ENCODE results near the gene GALNT7.

Gene GALNT7

DNA sequence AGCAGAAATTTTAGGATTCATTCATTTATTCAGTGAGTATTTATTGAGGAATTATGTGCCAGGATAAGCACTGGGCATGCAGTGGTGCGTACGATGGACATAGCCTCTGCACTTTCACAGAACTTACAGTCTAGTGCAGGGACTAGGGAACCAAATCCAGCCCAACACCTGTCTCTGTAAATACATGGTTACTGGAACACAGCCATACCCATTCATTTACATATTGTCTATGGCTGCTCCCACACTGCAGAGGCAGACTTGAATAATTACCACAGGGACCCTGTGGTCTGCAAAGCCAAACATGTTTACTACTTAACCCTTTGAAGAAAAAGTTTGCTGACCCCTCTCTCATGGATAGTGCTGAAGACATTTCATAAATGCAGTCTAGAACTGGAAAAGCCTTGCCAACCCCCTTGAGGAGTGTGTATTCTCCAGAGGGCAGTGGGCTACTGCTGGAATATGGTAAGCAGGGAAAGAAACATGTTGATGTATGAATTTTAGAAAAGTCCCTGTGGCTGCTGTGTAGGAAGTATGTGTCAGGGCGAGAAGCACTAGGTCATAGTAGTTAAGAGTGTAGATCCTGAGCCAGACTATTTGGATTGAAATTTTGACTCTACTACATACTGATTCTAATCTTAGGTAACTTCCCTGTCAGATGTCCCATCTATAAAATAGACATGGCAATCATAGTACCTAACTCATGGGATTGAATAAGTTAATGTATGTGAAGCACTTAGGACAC, 75.5 kb downstream of the GALNT7 start:
- Mint-ChIP-seq H3K4me1 (peaks cover 38 to 57% of the 10 kb centered on the region in 2 donors), H3K36me3 (peaks cover 4 to 6% of the 10 kb centered on the region in 2 donors), H3K27me3 (no peaks in the 10 kb centered on the region), H3K27ac (peak overlapping the region; percentile 37), H3K4me3 (no peak overlapping the region), H3K9me3 (no peaks in the 10 kb centered on the region)
- ATAC-seq (replicated peaks) (peak; percentile 61 to 64), DNase-seq (no peak)

DNA sequence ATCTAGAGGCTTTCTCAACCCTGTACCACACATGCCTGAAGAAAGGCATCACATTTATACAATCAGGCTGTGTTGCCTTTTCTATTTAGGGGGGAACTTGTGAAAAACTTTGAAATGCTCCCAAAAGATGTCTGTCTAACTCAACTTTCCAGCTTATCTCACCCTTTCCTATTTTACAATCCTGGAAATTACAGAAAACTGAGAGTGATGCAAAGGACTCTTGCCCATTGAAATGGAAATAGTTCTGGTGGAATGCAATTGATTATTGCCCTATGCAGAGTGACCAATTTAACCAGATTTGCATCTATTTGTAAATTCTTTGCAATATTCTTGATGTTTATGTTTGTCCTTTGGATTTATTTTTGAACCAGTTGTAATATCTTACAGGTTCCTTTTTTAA, 77.3 kb downstream of the GALNT7 start:
- DNase-seq: no peak
- Mint-ChIP-seq H3K4me1 (peaks cover 44 to 70% of the 10 kb centered on the region in 2 donors), H3K27me3 (no peaks in the 10 kb centered on the region), H3K36me3 (peaks cover 10 to 15% of the 10 kb centered on the region in 2 donors), H3K9me3 (no peaks in the 10 kb centered on the region), H3K27ac (no peak overlapping the region), H3K4me3 (no peak overlapping the region)
- ATAC-seq (replicated peaks): no peak

DNA sequence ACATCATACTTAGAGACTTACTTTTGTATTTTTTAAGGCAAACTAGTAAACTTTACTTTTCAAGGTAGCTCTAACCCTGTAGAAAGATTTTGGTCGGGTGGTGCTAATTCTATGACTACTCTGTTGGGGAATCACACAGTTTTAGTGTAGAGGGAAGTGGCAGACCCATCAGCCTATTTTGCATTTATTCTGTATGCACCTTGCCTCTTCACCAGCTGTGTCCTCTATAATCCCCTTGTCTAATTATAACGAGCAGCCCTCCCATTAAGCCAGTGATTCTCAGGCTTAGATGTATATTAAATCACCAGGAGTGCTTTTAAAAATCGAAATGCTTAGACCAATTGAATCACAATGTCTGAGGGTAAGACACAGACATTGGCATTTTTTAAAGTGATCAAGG, 78.1 kb downstream of the GALNT7 start:
- peaks cover 47 to 76% of the 10 kb centered on the region in 2 donors for H3K4me1 Mint-ChIP-seq
- DNase-seq (no peak), ATAC-seq (replicated peaks) (peak; percentile 85 to 90)
- peak overlapping the region; percentile 10 for H3K27ac Mint-ChIP-seq
- peak overlapping the region in 1 of 2 donors; percentile 12 for H3K4me3 Mint-ChIP-seq
- H3K27me3 Mint-ChIP-seq: no peaks in the 10 kb centered on the region
- no peaks in the 10 kb centered on the region for H3K9me3 Mint-ChIP-seq
- peaks cover 10 to 19% of the 10 kb centered on the region in 2 donors for H3K36me3 Mint-ChIP-seq

DNA sequence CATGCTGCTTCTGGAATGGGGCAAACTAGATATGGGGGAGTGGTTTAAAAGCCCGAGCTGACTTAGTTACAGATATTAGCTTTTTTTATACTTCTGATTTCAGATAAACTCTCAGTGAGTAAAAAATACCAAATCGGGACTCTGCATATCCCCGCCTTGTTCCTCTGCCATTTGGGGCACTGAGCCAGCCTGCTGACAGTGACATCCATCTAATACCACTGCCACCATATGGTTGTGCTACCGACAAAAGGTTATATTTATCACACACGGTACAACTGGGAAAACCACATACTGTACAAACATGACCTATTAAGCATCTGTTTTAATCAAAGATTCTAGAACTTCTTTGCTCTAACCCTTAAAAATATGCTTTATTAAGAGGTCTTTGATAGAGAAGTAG, 78.7 kb downstream of the GALNT7 start:
- peaks cover 10 to 19% of the 10 kb centered on the region in 2 donors for H3K36me3 Mint-ChIP-seq
- ATAC-seq (replicated peaks) (peak in 1 of 2 donors; percentile 13), DNase-seq (no peak)
- peaks cover 51 to 80% of the 10 kb centered on the region in 2 donors for H3K4me1 Mint-ChIP-seq
- no peak overlapping the region for H3K27ac Mint-ChIP-seq
- no peaks in the 10 kb centered on the region for H3K27me3 Mint-ChIP-seq
- no peak overlapping the region for H3K4me3 Mint-ChIP-seq
- no peaks in the 10 kb centered on the region for H3K9me3 Mint-ChIP-seq

DNA sequence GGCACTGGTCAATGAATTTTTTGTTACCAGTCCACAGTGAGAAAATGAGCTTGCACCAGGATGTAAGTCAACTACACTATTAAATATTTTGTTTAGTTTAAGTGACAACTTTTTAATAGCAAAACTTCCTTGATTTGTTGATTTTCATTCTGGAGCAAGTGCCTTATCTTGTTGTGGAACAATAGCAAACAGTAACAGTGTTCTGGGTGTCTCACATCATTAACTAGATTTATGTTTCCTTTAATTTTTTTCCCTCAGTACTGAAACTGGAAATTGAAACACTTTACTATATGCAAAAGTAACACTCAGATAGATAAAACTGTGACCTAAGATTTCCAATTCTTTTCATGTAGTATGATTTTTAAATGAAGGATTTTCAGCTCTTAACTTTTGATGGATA, 80.1 kb downstream of the GALNT7 start:
- H3K4me3 Mint-ChIP-seq: no peak overlapping the region
- H3K27ac Mint-ChIP-seq: no peak overlapping the region
- DNase-seq (no peak), ATAC-seq (replicated peaks) (no peak)
- H3K27me3 Mint-ChIP-seq: no peaks in the 10 kb centered on the region
- H3K4me1 Mint-ChIP-seq: peaks cover 48 to 80% of the 10 kb centered on the region in 2 donors
- H3K9me3 Mint-ChIP-seq: peaks cover 0 to 4% of the 10 kb centered on the region in 2 donors
- peaks cover 17 to 30% of the 10 kb centered on the region in 2 donors for H3K36me3 Mint-ChIP-seq

DNA sequence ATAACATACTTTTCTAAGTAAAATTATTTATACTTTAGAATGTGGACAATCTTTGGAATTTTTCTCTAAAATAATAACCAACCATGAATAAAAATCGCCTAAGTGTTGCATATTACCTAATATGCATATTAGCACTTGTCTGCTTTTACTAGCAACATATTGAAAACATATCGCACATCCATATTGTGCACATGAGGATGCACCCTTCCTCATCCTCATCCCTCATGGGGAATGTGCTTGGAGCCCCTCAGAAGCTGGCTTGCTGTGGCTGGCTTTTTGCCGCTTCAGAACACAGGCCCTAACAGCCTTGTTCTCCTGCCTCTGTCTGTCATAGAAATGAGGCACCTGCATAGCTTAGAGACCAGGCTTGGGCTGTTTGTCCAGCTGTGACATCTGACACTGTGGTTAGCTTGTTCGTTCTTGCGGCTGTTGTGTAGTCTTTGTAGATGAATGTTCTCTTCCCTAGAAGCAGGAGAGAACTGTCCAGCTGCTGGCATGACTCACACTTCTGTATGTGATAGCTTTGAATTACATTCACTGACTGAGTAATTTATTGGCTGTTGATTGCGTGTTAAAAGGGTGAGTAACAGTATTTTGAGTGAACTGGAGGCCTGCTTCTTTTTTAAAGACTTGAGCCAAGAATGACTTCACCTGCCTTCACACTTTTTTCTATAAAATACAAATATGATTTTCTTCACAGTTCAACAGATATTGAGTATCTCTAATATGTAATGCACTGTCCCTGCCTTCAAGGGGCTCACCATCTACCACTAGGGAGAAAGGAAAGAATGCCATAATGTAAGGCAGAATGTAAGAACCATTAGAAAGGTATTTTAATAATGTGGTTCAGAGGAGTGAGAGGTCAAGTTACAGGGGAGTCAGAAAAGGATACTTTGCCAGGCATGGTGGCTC, 83.7 kb downstream of the GALNT7 start:
- Mint-ChIP-seq H3K27me3 (no peaks in the 10 kb centered on the region), H3K4me1 (peaks cover 37 to 76% of the 10 kb centered on the region in 2 donors), H3K9me3 (peaks cover 0 to 4% of the 10 kb centered on the region in 2 donors), H3K4me3 (peak overlapping the region; percentile 27 to 41), H3K27ac (peak overlapping the region; percentile 91), H3K36me3 (peaks cover 20 to 36% of the 10 kb centered on the region in 2 donors)
- ATAC-seq (replicated peaks) (peak; percentile 98), DNase-seq (peak; percentile 73)

DNA sequence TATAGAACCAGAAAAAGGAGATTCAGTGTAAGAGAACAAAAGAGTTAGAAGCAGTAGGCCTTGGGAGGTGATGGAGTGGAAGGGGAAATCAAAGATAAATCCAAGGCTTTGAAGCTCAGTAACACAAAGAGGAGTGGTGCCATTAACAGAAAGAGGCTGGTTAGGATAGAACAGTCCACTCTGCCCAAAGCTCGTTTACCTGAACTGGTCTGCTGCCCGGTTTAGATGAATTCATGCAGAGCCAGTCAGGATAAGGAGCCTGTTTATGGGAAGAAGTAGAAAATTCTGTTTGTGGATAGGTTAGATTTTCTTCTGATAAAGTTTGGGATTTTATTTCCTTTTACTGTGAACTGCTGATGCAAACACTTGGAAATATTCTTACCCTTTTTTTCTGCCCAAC, 85.0 kb downstream of the GALNT7 start:
- H3K27me3 Mint-ChIP-seq: no peaks in the 10 kb centered on the region
- peaks cover 16 to 30% of the 10 kb centered on the region in 2 donors for H3K36me3 Mint-ChIP-seq
- H3K4me1 Mint-ChIP-seq: peaks cover 39 to 79% of the 10 kb centered on the region in 2 donors
- no peak for ATAC-seq (replicated peaks)
- no peak overlapping the region for H3K4me3 Mint-ChIP-seq
- no peak for DNase-seq
- peaks cover 0 to 4% of the 10 kb centered on the region in 2 donors for H3K9me3 Mint-ChIP-seq
- peak overlapping the region; percentile 91 for H3K27ac Mint-ChIP-seq

DNA sequence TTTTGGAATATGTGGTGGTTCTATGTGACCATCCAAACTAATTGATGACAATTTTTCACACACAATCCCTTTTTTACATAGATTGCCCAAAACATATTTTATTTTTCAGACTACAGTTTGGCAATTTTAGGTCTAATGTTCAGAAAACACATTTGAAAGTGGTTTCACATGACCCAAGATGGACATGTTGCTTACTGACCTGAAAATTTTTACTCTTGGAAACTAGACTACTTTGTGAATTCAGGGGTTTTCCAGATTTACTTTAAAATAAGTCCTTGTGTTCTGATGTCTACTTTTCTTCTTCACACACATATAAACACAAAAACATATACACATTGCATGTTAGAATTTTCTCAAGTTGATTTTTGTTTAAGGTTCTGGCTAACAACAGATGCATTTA, 86.0 kb downstream of the GALNT7 start:
- H3K4me1 Mint-ChIP-seq: peaks cover 39 to 71% of the 10 kb centered on the region in 2 donors
- H3K27me3 Mint-ChIP-seq: no peaks in the 10 kb centered on the region
- H3K27ac Mint-ChIP-seq: no peak overlapping the region
- H3K4me3 Mint-ChIP-seq: no peak overlapping the region
- ATAC-seq (replicated peaks) (no peak), DNase-seq (no peak)
- peaks cover 0 to 4% of the 10 kb centered on the region in 2 donors for H3K9me3 Mint-ChIP-seq
- peaks cover 16 to 29% of the 10 kb centered on the region in 2 donors for H3K36me3 Mint-ChIP-seq

DNA sequence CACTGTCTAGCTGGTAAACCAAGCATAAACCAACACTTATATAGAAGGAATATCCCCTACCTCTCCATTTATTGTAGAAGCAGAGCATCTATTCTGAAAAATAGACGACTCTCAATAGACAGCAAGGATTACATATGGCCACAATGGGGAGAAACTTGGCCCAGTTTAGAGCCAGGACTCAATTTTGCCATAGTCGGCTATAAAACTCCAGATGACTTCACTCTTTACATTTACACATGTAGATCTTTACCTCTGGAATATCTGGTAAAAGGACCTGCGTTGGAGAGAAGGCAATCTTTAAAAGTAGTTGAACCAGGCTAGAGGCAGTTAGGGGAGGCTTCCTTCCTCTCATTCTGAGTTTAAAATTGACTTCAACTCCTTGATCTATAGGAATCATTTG, 88.2 kb downstream of the GALNT7 start:
- peaks cover 30 to 55% of the 10 kb centered on the region in 2 donors for H3K4me1 Mint-ChIP-seq
- ATAC-seq (replicated peaks) (no peak), DNase-seq (no peak)
- no peaks in the 10 kb centered on the region for H3K27me3 Mint-ChIP-seq
- H3K9me3 Mint-ChIP-seq: peaks cover 0 to 4% of the 10 kb centered on the region in 2 donors
- H3K27ac Mint-ChIP-seq: no peak overlapping the region
- H3K36me3 Mint-ChIP-seq: peaks cover 12 to 20% of the 10 kb centered on the region in 2 donors
- no peak overlapping the region for H3K4me3 Mint-ChIP-seq

DNA sequence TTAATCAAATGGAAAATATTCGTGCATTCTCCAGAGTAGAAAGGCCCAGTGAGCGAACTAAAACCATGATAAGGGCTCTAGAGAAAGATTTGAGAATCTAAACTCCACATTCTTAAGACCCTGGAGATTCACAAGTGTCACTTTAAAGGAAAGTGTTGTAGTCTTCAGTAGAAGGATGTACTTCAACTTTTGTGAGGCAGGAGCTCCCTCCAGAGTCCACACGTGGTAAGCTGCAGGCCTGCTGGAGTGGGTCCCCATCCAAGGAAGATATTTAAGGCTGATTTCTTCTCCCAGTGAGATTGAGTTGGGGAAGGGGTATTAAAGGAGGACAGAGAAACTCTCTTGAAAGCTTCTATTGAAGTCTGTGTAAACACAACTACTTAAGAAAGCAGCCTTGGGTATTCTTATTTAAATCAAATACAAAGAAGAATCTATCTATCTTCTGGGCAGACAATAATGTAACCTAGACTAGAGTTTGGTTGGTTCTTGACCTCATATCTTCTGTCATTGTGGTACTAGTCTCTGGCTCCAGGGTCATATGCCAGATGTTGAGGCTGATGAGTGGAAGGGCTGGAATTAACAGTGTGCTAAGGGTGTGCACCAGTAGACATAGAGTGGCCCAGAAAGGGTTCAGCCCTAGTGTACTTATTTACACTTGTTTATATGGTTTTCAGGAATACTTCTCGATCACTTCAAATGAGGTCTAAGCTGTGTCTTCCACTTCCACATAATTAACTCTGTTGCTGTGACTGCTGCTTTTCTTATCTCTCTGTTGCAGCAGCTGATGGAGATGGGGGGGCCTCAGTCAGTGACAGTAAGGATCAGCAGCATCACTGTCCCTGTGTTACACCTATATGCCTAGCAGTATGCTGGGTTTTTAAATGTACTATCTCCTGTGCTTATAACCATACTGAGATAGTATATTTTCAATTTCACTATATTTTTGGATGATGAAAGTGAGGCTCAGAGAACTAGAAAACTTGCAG, 89.4 kb downstream of the GALNT7 start:
- peak; percentile 38 for DNase-seq
- H3K4me1 Mint-ChIP-seq: peaks cover 23 to 44% of the 10 kb centered on the region in 2 donors

DNA sequence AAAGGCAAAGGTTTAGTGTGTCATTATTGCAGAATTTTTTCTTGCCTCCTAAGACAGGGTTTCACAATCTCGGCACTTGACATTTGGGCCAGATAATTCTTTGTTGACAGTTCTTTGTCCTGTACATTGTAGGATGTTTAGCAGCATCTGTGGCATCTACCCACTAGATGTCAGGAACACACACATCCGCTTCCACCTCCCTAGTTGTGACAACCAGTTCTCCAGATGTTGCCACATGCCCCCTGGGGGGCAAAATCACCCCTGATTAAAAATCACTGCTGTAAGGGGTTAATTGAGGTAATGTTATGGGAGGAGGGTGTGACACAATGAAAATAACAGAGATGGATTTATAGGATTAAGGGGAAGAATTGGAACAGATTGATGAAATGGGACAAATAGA, 90.3 kb downstream of the GALNT7 start:
- no peak for DNase-seq
- Mint-ChIP-seq H3K4me1 (peaks cover 18 to 38% of the 10 kb centered on the region in 2 donors), H3K27me3 (no peaks in the 10 kb centered on the region), H3K4me3 (no peak overlapping the region), H3K36me3 (peaks cover 6 to 8% of the 10 kb centered on the region in 2 donors), H3K27ac (no peak overlapping the region), H3K9me3 (no peaks in the 10 kb centered on the region)
- ATAC-seq (replicated peaks): no peak

More for the DNA sequence above, 89.4 kb downstream of the GALNT7 start:
- H3K4me3 Mint-ChIP-seq: no peak overlapping the region
- ATAC-seq (replicated peaks): peak; percentile 92 to 95
- peaks cover 10 to 14% of the 10 kb centered on the region in 2 donors for H3K36me3 Mint-ChIP-seq
- no peaks in the 10 kb centered on the region for H3K9me3 Mint-ChIP-seq
- H3K27ac Mint-ChIP-seq: peak overlapping the region; percentile 28
- H3K27me3 Mint-ChIP-seq: no peaks in the 10 kb centered on the region

DNA sequence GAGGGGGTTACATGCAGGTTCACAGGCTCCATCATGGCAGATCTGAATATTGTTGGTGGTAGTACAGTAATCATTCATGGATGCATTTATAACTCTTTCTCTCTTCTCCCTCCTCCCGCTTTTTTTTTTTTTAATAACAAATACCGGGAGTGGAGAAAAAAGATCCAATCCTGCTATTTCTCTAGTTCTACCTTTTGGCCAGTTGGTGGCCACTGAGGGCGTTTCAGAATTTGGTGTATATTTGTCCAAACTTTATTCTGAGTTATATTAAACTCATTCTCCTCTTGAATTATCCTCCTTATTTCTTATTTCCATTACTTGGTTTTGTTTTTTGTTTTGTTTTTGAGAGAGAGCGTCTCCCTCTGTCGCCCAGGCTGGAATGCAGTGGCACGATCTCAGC, 90.7 kb downstream of the GALNT7 start:
- no peak for DNase-seq
- H3K36me3 Mint-ChIP-seq: peaks cover 6 to 8% of the 10 kb centered on the region in 2 donors
- H3K9me3 Mint-ChIP-seq: no peaks in the 10 kb centered on the region
- H3K4me3 Mint-ChIP-seq: no peak overlapping the region
- no peaks in the 10 kb centered on the region for H3K27me3 Mint-ChIP-seq
- ATAC-seq (replicated peaks): no peak
- peaks cover 22 to 41% of the 10 kb centered on the region in 2 donors for H3K4me1 Mint-ChIP-seq
- no peak overlapping the region for H3K27ac Mint-ChIP-seq

DNA sequence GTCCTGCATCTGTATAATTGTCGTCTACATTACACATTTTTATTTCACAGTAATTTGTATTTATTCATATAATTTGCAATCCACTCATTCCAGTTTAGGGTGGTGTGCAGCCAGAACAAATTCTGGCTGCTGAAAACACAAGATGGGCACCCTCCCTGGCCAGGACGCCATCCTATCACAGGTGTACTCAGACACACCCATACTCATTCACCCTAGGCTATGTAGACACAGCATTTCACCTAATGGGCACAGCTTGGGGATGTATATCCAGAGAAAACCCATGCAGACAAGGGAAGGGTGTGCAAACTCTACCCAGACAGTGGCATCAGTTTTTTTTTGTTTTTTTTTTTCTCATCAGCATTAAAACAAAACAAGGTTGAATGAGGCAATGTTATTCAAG, 92.4 kb downstream of the GALNT7 start:
- DNase-seq: no peak
- no peak for ATAC-seq (replicated peaks)
- Mint-ChIP-seq H3K9me3 (no peaks in the 10 kb centered on the region), H3K36me3 (peaks cover 3 to 5% of the 10 kb centered on the region in 2 donors), H3K4me3 (no peak overlapping the region), H3K4me1 (peaks cover 26 to 42% of the 10 kb centered on the region in 2 donors), H3K27me3 (no peaks in the 10 kb centered on the region), H3K27ac (no peak overlapping the region)

Measured in stimulated activated naive B cell treated with anti-CD40 and anti-IgM and Interleukin-4, amounts not matched to agents 10 μg/mL and 1 μg/mL and 100 μg/mL, for 72 hours (primary cell).